GM23338 (cell line): ENCODE measurements around the gene CENPE. TPM values are rescaled to one million over a fixed set of nuclear protein-coding genes. Genes with fewer than 3 reads are reported as not detected.

Source experiments
- ATAC-seq: fragments of 200-7000 bp; cut with Tn5 transposase; 3 replicates; pipeline ENCODE4 v1.9.1; 2020
- DNase-seq: peaks from one replicate; pipeline ENCODE4 v3.0.0-alpha.2; 2015; ENCODE audit warnings: low spot score
- H2AFZ ChIP-seq: fragments of 200-600 bp; sonication (generic); 2 replicates; pipeline ENCODE4 v1.8.0; 2016; ENCODE audit warnings: antibody characterized with exemption, mild to moderate bottlenecking, moderate library complexity
- H3F3A ChIP-seq: fragments of 200-600 bp; sonication (generic); replicated peaks from 2 replicates; pipeline ENCODE4 v1.8.0; 2017; ENCODE audit warnings: antibody characterized with exemption, mixed run types, low read depth
- H3K27ac ChIP-seq: fragments of 200-600 bp; sonication (generic); 2 replicates; pipeline ENCODE4 v1.6.1; 2016; ENCODE audit warnings: low read depth
- H3K27me3 ChIP-seq: fragments of 200-600 bp; sonication (generic); 2 replicates; pipeline ENCODE4 v1.8.0; 2016; ENCODE audit warnings: mild to moderate bottlenecking, mixed run types, moderate library complexity; ENCODE audit not compliant: insufficient read depth
- H3K36me3 ChIP-seq: fragments of 200-600 bp; sonication (generic); 2 replicates; pipeline ENCODE4 v1.8.0; 2016; ENCODE audit warnings: mild to moderate bottlenecking; ENCODE audit not compliant: insufficient read depth
- H3K4me1 ChIP-seq: fragments of 200-600 bp; sonication (generic); 2 replicates; pipeline ENCODE4 v1.8.0; 2016; ENCODE audit warnings: mild to moderate bottlenecking, moderate library complexity; ENCODE audit not compliant: insufficient read depth
- H3K4me2 ChIP-seq: fragments of 200-600 bp; sonication (generic); 2 replicates; pipeline ENCODE4 v1.7.1; 2017; ENCODE audit warnings: mixed run types
- H3K4me3 ChIP-seq: fragments of 200-600 bp; sonication (generic); 2 replicates; pipeline ENCODE4 v1.6.1; 2016; ENCODE audit warnings: mixed run types
- H3K79me2 ChIP-seq: fragments of 200-600 bp; sonication (generic); replicated peaks from 2 replicates; pipeline ENCODE4 v1.8.0; 2017; ENCODE audit warnings: mild to moderate bottlenecking; ENCODE audit not compliant: insufficient read depth
- H3K9me2 ChIP-seq: fragments of 200-600 bp; sonication (generic); 2 replicates; pipeline ENCODE4 v1.8.0; 2017; ENCODE audit not compliant: insufficient read depth
- H4K20me1 ChIP-seq: fragments of 200-600 bp; sonication (generic); replicated peaks from 2 replicates; pipeline ENCODE4 v1.8.0; 2017; ENCODE audit warnings: mild to moderate bottlenecking; ENCODE audit not compliant: insufficient read depth
- H3K27ac Mint-ChIP-seq: 2 replicates; pipeline ENCODE4 v1.8.0; 2020; ENCODE audit warnings: inconsistent platforms, mild to moderate bottlenecking, moderate library complexity, mixed read lengths
- H3K27me3 Mint-ChIP-seq: 3 replicates; pipeline ENCODE4 v1.8.0; 2022; ENCODE audit warnings: low read depth, mild to moderate bottlenecking, moderate library complexity, mixed read lengths, inconsistent platforms; ENCODE audit not compliant: insufficient read depth, poor library complexity
- H3K36me3 Mint-ChIP-seq: 3 replicates; pipeline ENCODE4 v1.8.0; 2021; ENCODE audit warnings: low read depth, mild to moderate bottlenecking, inconsistent platforms, moderate library complexity, mixed read lengths
- H3K4me1 Mint-ChIP-seq: 3 replicates; pipeline ENCODE4 v1.8.0; 2020; ENCODE audit warnings: mild to moderate bottlenecking, inconsistent platforms, mixed read lengths
- H3K4me3 Mint-ChIP-seq: 3 replicates; pipeline ENCODE4 v1.8.0; 2021; ENCODE audit warnings: moderate library complexity, mild to moderate bottlenecking, inconsistent platforms, mixed read lengths
- H3K9me3 Mint-ChIP-seq: 3 replicates; pipeline ENCODE4 v1.8.0; 2020; ENCODE audit warnings: moderate library complexity, mild to moderate bottlenecking, inconsistent platforms, mixed read lengths
- CREB1 ChIP-seq: fragments of 250-450 bp; sonication (Bioruptor Pico); IDR thresholded peaks from 2 replicates; pipeline ENCODE4 v1.5.0; 2020; ENCODE audit warnings: low read depth, mild to moderate bottlenecking, moderate library complexity
- CTCF ChIP-seq, 2 experiments: fragments of 200-600 bp in 1 of 2; sonication (generic) in 1 of 2; conservative IDR thresholded peaks; 2 replicates each; pipeline versions ENCODE4 v1.5.1 to v1.6.1; 2016 to 2017; ENCODE audit warnings: antibody characterized with exemption in 2 of 2, low read depth in 2 of 2, mild to moderate bottlenecking in 2 of 2, moderate library complexity in 1 of 2
- ETS1 ChIP-seq: IDR thresholded peaks from 2 replicates; pipeline ENCODE4 v1.6.1; 2016; ENCODE audit warnings: antibody characterized with exemption
- EZH2 ChIP-seq: fragments of 200-600 bp; sonication (generic); IDR thresholded peaks from one replicate; pipeline ENCODE4 v1.8.0; 2017; ENCODE audit warnings: antibody characterized with exemption, mild to moderate bottlenecking, low read depth; ENCODE audit not compliant: unreplicated experiment
- EZH2phosphoT487 ChIP-seq: fragments of 200-600 bp; sonication (generic); IDR thresholded peaks from one replicate; pipeline ENCODE4 v1.8.1; 2018; ENCODE audit warnings: antibody characterized with exemption; ENCODE audit not compliant: unreplicated experiment
- JUNB ChIP-seq: IDR thresholded peaks from one replicate; pipeline ENCODE4 v1.6.1; 2016; ENCODE audit warnings: antibody characterized with exemption; ENCODE audit not compliant: unreplicated experiment
- NANOG ChIP-seq: IDR thresholded peaks from 2 replicates; pipeline ENCODE4 v1.6.1; 2016; ENCODE audit warnings: antibody characterized with exemption, borderline replicate concordance
- POLR2AphosphoS5 ChIP-seq: IDR thresholded peaks from 2 replicates; pipeline ENCODE4 v1.6.1; 2016; ENCODE audit warnings: antibody characterized with exemption, low read depth
- REST ChIP-seq: IDR thresholded peaks from one replicate; pipeline ENCODE4 v1.6.1; 2018; ENCODE audit warnings: antibody characterized with exemption; ENCODE audit not compliant: unreplicated experiment
- STAT1 ChIP-seq: IDR thresholded peaks from one replicate; pipeline ENCODE4 v1.6.1; 2016; ENCODE audit warnings: antibody characterized with exemption; ENCODE audit not compliant: unreplicated experiment
- ZNF114 ChIP-seq: fragments of 250-450 bp; sonication (Bioruptor Pico); IDR thresholded peaks from 2 replicates; pipeline ENCODE4 v1.5.0; 2020; ENCODE audit warnings: mild to moderate bottlenecking, moderate library complexity
- ZNF331 ChIP-seq: fragments of 250-450 bp; sonication (Bioruptor Pico); IDR thresholded peaks from 2 replicates; pipeline ENCODE4 v1.5.0; 2020; ENCODE audit warnings: low read depth, mild to moderate bottlenecking, moderate library complexity
- ZNF462 ChIP-seq: fragments of 250-450 bp; sonication (Bioruptor Pico); IDR thresholded peaks from 2 replicates; pipeline ENCODE4 v1.5.0; 2020; ENCODE audit warnings: mild to moderate bottlenecking, moderate library complexity
- polyA plus RNA-seq: library from polyadenylated mRNA; unstranded; fragments of >200 nt; fragmentation: Nextera tagmentation; extraction: Ambion mirVana; gene quantifications from 2 replicates; pipeline ENCODE4 v1.2.1, GENCODE V29; 2016
- total RNA-seq: library from RNA; depleted of rRNA; stranded (reverse); fragments of >200 nt; shearing (Covaris generic); gene quantifications from 2 replicates; pipeline ENCODE4 v1.2.3, GENCODE V29; 2014

CENPE gene
- total and polyA plus RNA-seq, 2 experiments from 2014 or later: 42.2 to 46.7 TPM

- Histone ChIP-seq H3F3A (no peaks in the 10 kb centered on the region), H2AFZ (no peak overlapping the region)
- H3K36me3 Mint-ChIP-seq: peaks cover 13% of the 10 kb centered on the region; the same call in 2 of the 3 replicates
These were observed 103.1 kb downstream of the CENPE start for GRCh38 chr4:103095080-103095479.

More at GRCh38 chr4:103095080-103095479, 103.1 kb downstream of the CENPE start:
- Histone ChIP-seq H3K27me3 (no peaks in the 10 kb centered on the region), H3K36me3 (peaks cover 6% of the 10 kb centered on the region), H4K20me1 (no peaks in the 10 kb centered on the region), H3K9me2 (no peaks in the 10 kb centered on the region), H3K4me2 (no peak overlapping the region), H3K79me2 (no peaks in the 10 kb centered on the region), H3K4me1 (no peaks in the 10 kb centered on the region), H3K27ac (no peak overlapping the region), H3K4me3 (no peak overlapping the region)
- no peak overlapping the region for H3K27ac Mint-ChIP-seq
- ATAC-seq: no peak
- no peak overlapping the region for H3K4me3 Mint-ChIP-seq
- peaks cover 2% of the 10 kb centered on the region for H3K27me3 Mint-ChIP-seq
- peaks cover 13% of the 10 kb centered on the region for H3K4me1 Mint-ChIP-seq
- no peak for TF ChIP-seq STAT1
- no peak for TF ChIP-seq JUNB
- no peak for TF ChIP-seq CTCF (conservative IDR thresholded peaks at IDR 0.05; ENCODE audit: low read depth in 2 of 2)
- no peak for TF ChIP-seq EZH2
- TF ChIP-seq POLR2AphosphoS5: no peak
- TF ChIP-seq ETS1: no peak
- TF ChIP-seq EZH2phosphoT487: no peak
- no peak for TF ChIP-seq ZNF462 (CRISPR knock-in tag)
- no peak for TF ChIP-seq ZNF114
- no peak for TF ChIP-seq CREB1
- no peak for TF ChIP-seq ZNF331 (CRISPR knock-in tag)
- no peak for TF ChIP-seq REST
- TF ChIP-seq NANOG: no peak
- no peak for DNase-seq
- H3K9me3 Mint-ChIP-seq: no peaks in the 10 kb centered on the region
